Pancreas (tissue), 10 donors: ENCODE results near the gene BTBD9. TPM values are rescaled to one million over a fixed set of nuclear protein-coding genes. Genes with fewer than 3 reads are reported as not detected.

Experiments
- ATAC-seq, 4 donors: fragments of 200-7000 bp; cut with Tn5 transposase; one replicate each; pipeline versions ENCODE4 v1.8.0 to v1.9.1; 2020; ENCODE audit warnings: mild to moderate bottlenecking in 4 of 4, moderate library complexity in 4 of 4
- DNase-seq, 6 donors: peaks; one replicate each; pipeline ENCODE4 v3.0.0-alpha.2; 2020
- FAIRE-seq: peaks from 2 replicates; lab custom pipeline; 2012; peaks lifted over from hg19 to GRCh38; lab: Jason Lieb, UNC
- H3K27ac ChIP-seq, 4 donors: fragments of 200-600 bp; sonication (generic); 1 replicate in 3 of 4; 2 replicates in 1 of 4; pipeline versions ENCODE4 v1.5.0 to v1.8.0; 2020
- H3K27me3 ChIP-seq, 4 donors: fragments of 200-600 bp; one replicate each; pipeline ENCODE4 v1.8.0; 2021
- H3K36me3 ChIP-seq, 3 donors: fragments of 200-600 bp; sonication (generic) in 1 of 3; one replicate each; pipeline versions ENCODE4 v1.5.0 to v1.8.0; 2020 to 2021
- H3K4me1 ChIP-seq, 3 donors: fragments of 200-600 bp; one replicate each; pipeline ENCODE4 v1.8.0; 2021
- H3K4me3 ChIP-seq, 4 donors: fragments of 200-600 bp; sonication (generic) in 2 of 4; one replicate each; pipeline versions ENCODE4 v1.5.0 to v1.8.0; 2020 to 2021
- H3K9me3 ChIP-seq, 4 donors: fragments of 200-600 bp; one replicate each; pipeline ENCODE4 v1.8.0; 2021
- WGBS, 2 donors: extraction: QIAGEN DNeasy Blood & Tissue Kit; methylation state at CpG; one replicate each; pipeline ENCODE4 v1.1.7; 2013; 5-methylcytosine and 5-hydroxymethylcytosine counted together
- intact Hi-C, 3 donors: fragments of 100-400 bp; cut with DNase I; formaldehyde crosslinking; loops; one replicate each; pipeline versions ENCODE4 v1.11.1 to v1.14.2; 2022
- polyA plus RNA-seq, 2 donors: library from polyadenylated mRNA; stranded (reverse); fragments of 200-250 nt; gene quantifications; one replicate each; pipeline ENCODE4 v1.2.3, GENCODE V29; 2013
- total RNA-seq, 6 donors: library from RNA; stranded (reverse); fragmentation: NEBNext Ultra II Directional in 4 of 6; extraction: Animal tissue kit (Norgen Biotek cat#: 25700) in 4 of 6; gene quantifications; one replicate each; pipeline versions ENCODE4 v1.2.1 to v1.2.4, GENCODE V29; 2021 to 2023
- TF ChIP-seq, protein P1 (sequence below), 4 donors: fragments of 200-600 bp; sonication (generic) in 3 of 4; IDR thresholded peaks; one replicate each; pipeline versions ENCODE4 v1.5.0 to v1.8.0; 2021; ENCODE audit warnings: antibody characterized with exemption in 4 of 4
- donor health status: healthy with polysubstance abuse.
- donor health status: DM: no; HTN: no; CAD: no; lungs with moderate emphysema.
- donor health status: DM: no; HTN: no; CAD: no.
- donor health status: control.
- donor health status: control.
- donor health status: Bipolar disorder and iron deficiency.
- donor health status: DM: yes; HTN: yes; CAD: no.
- donor health status: DM: no; HTN: no; CAD: no.
- donor health status: DM: no; HTN: no; CAD: no.
- donor health status: DM: yes; HTN: yes; CAD: no.

Gene BTBD9
- total and polyA plus RNA-seq, 8 donors: 2.2 to 11.0 (median 7.1) TPM

DNA sequence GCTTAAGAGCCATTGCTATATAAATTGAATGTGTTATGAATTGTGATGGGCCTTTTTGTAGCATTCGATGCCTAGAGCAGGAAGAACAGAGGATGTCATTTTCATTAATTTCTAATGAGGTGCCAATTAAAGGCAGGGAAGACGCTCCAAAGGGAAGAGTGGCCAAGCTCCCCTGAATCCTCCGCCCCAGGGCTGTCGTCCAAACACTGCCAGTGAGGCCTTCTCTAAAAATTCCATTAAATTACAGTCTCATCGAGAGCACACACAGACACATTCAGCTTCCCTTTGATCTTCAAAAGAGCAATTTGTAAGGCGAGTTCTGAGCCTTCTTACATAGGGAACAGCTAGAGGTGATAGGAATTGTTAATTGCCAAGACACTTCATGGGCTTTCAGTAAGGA lies 520.2 kb downstream of the BTBD9 start:
- intact Hi-C loops: no loop called here
- TF ChIP-seq, protein P1, sequence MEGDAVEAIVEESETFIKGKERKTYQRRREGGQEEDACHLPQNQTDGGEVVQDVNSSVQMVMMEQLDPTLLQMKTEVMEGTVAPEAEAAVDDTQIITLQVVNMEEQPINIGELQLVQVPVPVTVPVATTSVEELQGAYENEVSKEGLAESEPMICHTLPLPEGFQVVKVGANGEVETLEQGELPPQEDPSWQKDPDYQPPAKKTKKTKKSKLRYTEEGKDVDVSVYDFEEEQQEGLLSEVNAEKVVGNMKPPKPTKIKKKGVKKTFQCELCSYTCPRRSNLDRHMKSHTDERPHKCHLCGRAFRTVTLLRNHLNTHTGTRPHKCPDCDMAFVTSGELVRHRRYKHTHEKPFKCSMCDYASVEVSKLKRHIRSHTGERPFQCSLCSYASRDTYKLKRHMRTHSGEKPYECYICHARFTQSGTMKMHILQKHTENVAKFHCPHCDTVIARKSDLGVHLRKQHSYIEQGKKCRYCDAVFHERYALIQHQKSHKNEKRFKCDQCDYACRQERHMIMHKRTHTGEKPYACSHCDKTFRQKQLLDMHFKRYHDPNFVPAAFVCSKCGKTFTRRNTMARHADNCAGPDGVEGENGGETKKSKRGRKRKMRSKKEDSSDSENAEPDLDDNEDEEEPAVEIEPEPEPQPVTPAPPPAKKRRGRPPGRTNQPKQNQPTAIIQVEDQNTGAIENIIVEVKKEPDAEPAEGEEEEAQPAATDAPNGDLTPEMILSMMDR (IDR thresholded peaks at IDR 0.05): no peak
- WGBS, 2 donors: 89 to 91% methylated on average over 6 of the region's 6 CpGs

DNA sequence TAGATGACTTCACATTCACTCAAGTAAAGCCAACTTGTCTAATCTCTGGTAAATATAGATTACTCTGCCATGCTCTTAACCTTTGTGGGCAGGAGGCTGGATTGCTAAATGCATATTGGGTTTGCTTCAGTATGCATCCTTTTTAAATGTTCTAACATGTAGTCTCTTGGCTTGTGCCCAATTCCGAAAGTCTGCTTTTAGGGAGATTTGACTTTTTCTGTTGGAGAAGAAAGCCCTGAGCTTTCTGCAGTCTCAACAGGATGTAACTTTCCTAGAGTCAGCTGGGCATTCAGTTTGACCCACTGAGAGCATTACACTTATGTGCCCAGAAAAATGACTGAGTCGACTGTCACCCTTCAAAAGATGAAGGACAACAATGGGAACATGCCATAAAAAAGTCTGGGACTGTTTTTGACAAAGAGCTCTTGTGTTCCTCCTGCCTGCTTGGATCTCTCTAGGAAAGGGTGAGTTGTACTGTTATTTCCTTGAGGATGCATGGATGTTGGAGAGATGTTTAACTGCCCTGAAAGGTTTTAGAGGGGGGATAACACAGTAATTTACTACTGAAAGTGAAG lies 520.9 kb downstream of the BTBD9 start:
- 69% methylated on average over 2 of the region's 2 CpGs for WGBS, 2 donors
- Histone ChIP-seq H3K36me3 (no peaks in the 10 kb centered on the region), H3K4me1 (no peaks in the 10 kb centered on the region), H3K4me3 (no peak overlapping the region), H3K27me3 (no peaks in the 10 kb centered on the region), H3K27ac (no peak overlapping the region), H3K9me3 (no peaks in the 10 kb centered on the region)
- TF ChIP-seq, protein P1 (IDR thresholded peaks at IDR 0.05): no peak
- ATAC-seq: no peak
- intact Hi-C loops: no loop called here
- FAIRE-seq: no peak
- no peak for DNase-seq

More for the DNA sequence above, 520.2 kb downstream of the BTBD9 start:
- Histone ChIP-seq H3K9me3 (no peaks in the 10 kb centered on the region), H3K27me3 (no peaks in the 10 kb centered on the region), H3K4me1 (no peaks in the 10 kb centered on the region), H3K27ac (no peak overlapping the region), H3K4me3 (no peak overlapping the region), H3K36me3 (no peaks in the 10 kb centered on the region)
- FAIRE-seq: no peak
- DNase-seq: no peak
- ATAC-seq: no peak

Other genes starting within 250 kb of the BTBD9 start
- gene GLO1, start 63.2 kb upstream of the BTBD9 start, total RNA-seq: 10 to 100 TPM; 16.6 to 32.6 (median 20.4) TPM
- gene GLO1, start 63.2 kb upstream of the BTBD9 start, polyA plus RNA-seq: 10 to 100 TPM; 26.7 to 36.5 TPM
- gene DNAH8, start 75.4 kb upstream of the BTBD9 start, total RNA-seq: not detected
- gene DNAH8, start 75.4 kb upstream of the BTBD9 start, polyA plus RNA-seq: not detected